K562 (cell line): ENCODE measurements around the gene GNAQ. TPM values are rescaled to one million over a fixed set of nuclear protein-coding genes. Genes with fewer than 3 reads are reported as not detected.

Experiments used
- ATAC-seq: fragments of 200-7000 bp; cut with Tn5 transposase; 3 replicates; pipeline ENCODE4 v1.9.1; 2020; ENCODE audit warnings: moderate library complexity
- BruUV-seq: library from RNA; stranded (reverse); fragments of 400-500 nt; replicated peaks from 2 replicates; lab custom pipeline; 2021; lab: Mats Ljungman, UMichigan
- CTCF ChIA-PET: fragments of 300-600 bp; formaldehyde crosslinking; extraction: SDS; loops from one replicate; lab custom pipeline; 2021; ENCODE audit warnings: low intra/inter-chr PET ratio; lab: Yijun Ruan, JAX
- POLR2A ChIA-PET: fragments of 300-600, 350-650 bp; sonication (Branson Sonifier 250); formaldehyde crosslinking; extraction: SDS; loops from one replicate; lab custom pipeline; 2021; ENCODE audit warnings: antibody characterized with exemption, inconsistent platforms; lab: Yijun Ruan, JAX
- DNase-seq, 4 experiments: peaks; one replicate each; pipeline versions ENCODE4 v3.0.0 to v3.0.0-alpha.2; 2011 to 2018; ENCODE audit warnings: low spot score in 3 of 4, mixed read lengths in 3 of 4; ENCODE audit errors: extremely low read depth in 1 of 4
- FAIRE-seq: peaks from 2 replicates; lab custom pipeline; 2011; peaks lifted over from hg19 to GRCh38; lab: Jason Lieb, UNC
- H2AFZ ChIP-seq: 2 replicates; pipeline ENCODE4 v1.6.0; 2011; ENCODE audit warnings: low read depth, low read length, control low read depth, inconsistent platforms
- H3K27ac ChIP-seq: fragments of 200-600 bp; 3 replicates; pipeline ENCODE4 v1.8.0; 2011; ENCODE audit warnings: low read depth, mild to moderate bottlenecking, control low read depth, inconsistent platforms, low read length, moderate library complexity, mixed read lengths; ENCODE audit errors: extremely low read depth
- H3K27me3 ChIP-seq, 2 experiments: fragments of 300-600 bp in 1 of 2; 2 replicates in 1 of 2; 3 replicates in 1 of 2; pipeline versions ENCODE4 v1.6.0 to v1.8.0; 2011; ENCODE audit warnings: inconsistent platforms in 2 of 2, low read length in 2 of 2, mild to moderate bottlenecking in 1 of 2, mixed read lengths in 1 of 2, moderate library complexity in 1 of 2; ENCODE audit not compliant: control insufficient read depth in 2 of 2, insufficient read depth in 2 of 2
- H3K36me3 ChIP-seq: fragments of 300-600 bp; 3 replicates; pipeline ENCODE4 v1.8.0; 2011; ENCODE audit warnings: mild to moderate bottlenecking, low read length, inconsistent platforms; ENCODE audit not compliant: control insufficient read depth, insufficient read depth
- H3K4me1 ChIP-seq, 2 experiments: fragments of 200-600 bp in 1 of 2; replicated peaks in 1 of 2; 2 replicates in 1 of 2; 3 replicates in 1 of 2; pipeline versions ENCODE4 v1.5.1 to v1.8.0; 2011; ENCODE audit warnings: inconsistent platforms in 2 of 2, low read length in 2 of 2, mild to moderate bottlenecking in 1 of 2, mixed read lengths in 1 of 2, moderate library complexity in 1 of 2; ENCODE audit not compliant: control insufficient read depth in 2 of 2, insufficient read depth in 2 of 2
- H3K4me2 ChIP-seq: 2 replicates; pipeline ENCODE4 v1.6.1; 2011; ENCODE audit warnings: low read length, control low read depth, inconsistent platforms, mixed read lengths; ENCODE audit not compliant: insufficient read depth
- H3K4me3 ChIP-seq: fragments of 200-600 bp; sonication (generic), shearing (Covaris generic); 2 replicates; pipeline ENCODE4 v1.5.1; 2016; ENCODE audit warnings: control low read depth, inconsistent platforms
- H3K79me2 ChIP-seq: fragments of 200-600 bp; 3 replicates; pipeline ENCODE4 v1.8.0; 2011; ENCODE audit warnings: low read length, inconsistent platforms; ENCODE audit not compliant: control insufficient read depth, insufficient read depth
- H3K9ac ChIP-seq, 2 experiments: 2 replicates each; pipeline versions ENCODE4 v1.6.0 to v1.6.1; 2011; ENCODE audit warnings: low read depth in 2 of 2, low read length in 2 of 2, control low read depth in 1 of 2, inconsistent platforms in 1 of 2, mild to moderate bottlenecking in 1 of 2, mixed read lengths in 1 of 2; ENCODE audit not compliant: insufficient read depth in 1 of 2
- H3K9me1 ChIP-seq: one replicate; pipeline ENCODE4 v1.6.0; 2011; ENCODE audit warnings: inconsistent platforms, mild to moderate bottlenecking, low read length, moderate library complexity; ENCODE audit not compliant: control insufficient read depth, insufficient read depth
- H3K9me3 ChIP-seq: replicated peaks from 2 replicates; pipeline ENCODE4 v1.5.1; 2011; ENCODE audit warnings: low read depth, low read length, inconsistent platforms; ENCODE audit not compliant: control insufficient read depth, insufficient read depth
- H4K20me1 ChIP-seq: replicated peaks from 2 replicates; pipeline ENCODE4 v1.6.1; 2011; ENCODE audit warnings: low read length, inconsistent platforms, mixed read lengths; ENCODE audit not compliant: control insufficient read depth, insufficient read depth
- CREB3L1 ChIP-seq: fragments of 450-650 bp; IDR thresholded peaks from 2 replicates; pipeline ENCODE4 v1.6.1; 2014; ENCODE audit warnings: low read depth, mild to moderate bottlenecking, moderate library complexity, borderline replicate concordance
- ESRRA ChIP-seq: fragments of 450-650 bp; IDR thresholded peaks from 2 replicates; pipeline ENCODE4 v1.6.1; 2014; ENCODE audit warnings: low read depth, mild to moderate bottlenecking, moderate library complexity, borderline replicate concordance
- IRF1 ChIP-seq: sonication (generic); formaldehyde crosslinking; IDR thresholded peaks from 2 replicates; pipeline ENCODE4 v1.8.0; 2022; ENCODE audit warnings: missing genetic modification reagents, mild to moderate bottlenecking, borderline replicate concordance
- KAT8 ChIP-seq: fragments of 450-650 bp; IDR thresholded peaks from 2 replicates; pipeline ENCODE4 v1.6.1; 2016; ENCODE audit warnings: low read depth, mild to moderate bottlenecking
- NR2C2 ChIP-seq, 2 experiments: fragments of 200-800 bp in 1 of 2; sonication (Bioruptor generic) in 1 of 2; sonication (generic) in 1 of 2; formaldehyde crosslinking in 1 of 2; IDR thresholded peaks; 2 replicates each; pipeline versions ENCODE4 v1.6.1 to v1.8.0; 2016 to 2022; ENCODE audit warnings: mild to moderate bottlenecking in 1 of 2, missing compliant biosample characterization in 1 of 2, missing genetic modification characterization in 1 of 2, missing genetic modification reagents in 1 of 2
- OTX1 ChIP-seq: fragments of 450-650 bp; formaldehyde crosslinking; IDR thresholded peaks from 2 replicates; pipeline ENCODE4 v1.4.0; 2022; ENCODE audit warnings: mild to moderate bottlenecking
- PHB2 ChIP-seq: fragments of 450-650 bp; IDR thresholded peaks from 2 replicates; pipeline ENCODE4 v1.6.1; 2017; ENCODE audit warnings: low read depth
- PTTG1 ChIP-seq: fragments of 450-650 bp; IDR thresholded peaks from 2 replicates; pipeline ENCODE4 v1.6.1; 2016; ENCODE audit warnings: low read depth, mild to moderate bottlenecking, missing genetic modification characterization, missing compliant biosample characterization
- RREB1 ChIP-seq: fragments of 250-450 bp; sonication (Bioruptor Pico); IDR thresholded peaks from 2 replicates; pipeline ENCODE4 v1.4.0; 2020
- SIRT6 ChIP-seq: IDR thresholded peaks from one replicate; pipeline ENCODE4 v1.6.1; 2012; ENCODE audit warnings: low read depth, mild to moderate bottlenecking, control low read depth, inconsistent platforms, low read length, moderate library complexity
- SLC30A9 ChIP-seq: fragments of 250-450 bp; sonication (Bioruptor Pico); IDR thresholded peaks from 2 replicates; pipeline ENCODE4 v1.8.0; 2022; ENCODE audit warnings: mild to moderate bottlenecking, moderate library complexity
- SRSF9 ChIP-seq: fragments of 200-400 bp; formaldehyde crosslinking; IDR thresholded peaks from 2 replicates; pipeline ENCODE4 v1.6.1; 2017; ENCODE audit warnings: low read depth, low read length, borderline replicate concordance
- ZNF263 ChIP-seq: sonication (generic); formaldehyde crosslinking; IDR thresholded peaks from 2 replicates; pipeline ENCODE4 v1.8.0; 2022; ENCODE audit warnings: mild to moderate bottlenecking, missing genetic modification reagents, borderline replicate concordance
- ZNF707 ChIP-seq: fragments of 250-450 bp; sonication (Bioruptor Pico); conservative IDR thresholded peaks from 2 replicates; pipeline ENCODE4 v1.8.0; 2022; ENCODE audit warnings: inconsistent platforms, mild to moderate bottlenecking, moderate library complexity
- WGBS: fragments of 100-300 bp; shearing (Covaris generic); methylation state at CpG from one replicate; pipeline ENCODE4 v1.1.6; 2016; ENCODE audit warnings: low coverage, mixed read lengths; ENCODE audit not compliant: insufficient coverage; ENCODE audit errors: missing lambda C conversion rate; 5-methylcytosine and 5-hydroxymethylcytosine counted together
- in situ Hi-C: fragments of 300-500 bp; cut with MboI; formaldehyde crosslinking; loops from 4 replicates; pipeline ENCODE4 v1.15.0; 2018; ENCODE audit warnings: inconsistent platforms, mixed read lengths
- intact Hi-C: fragments of 100-400 bp; cut with micrococcal nuclease; formaldehyde crosslinking; loops from 2 replicates; pipeline ENCODE4 v1.14.2; 2022
- polyA plus RNA-seq, 8 experiments: library from polyadenylated mRNA; depleted of rRNA in 4 of 8; stranded (reverse) in 5 of 8; unstranded in 3 of 8; fragments of >200 nt; fragmentation: Nextera tagmentation in 2 of 8; fragmentation: Illumina TruSeq in 1 of 8; extraction: Ambion mirVana in 2 of 8; extraction: Trizol in 1 of 8; gene quantifications; 2 replicates each; pipeline versions ENCODE4 v1.2.1 to v1.2.3, GENCODE V29; 2011 to 2014; ENCODE audit warnings: inconsistent platforms in 1 of 8, missing spikeins in 1 of 8
- total RNA-seq, 7 experiments: library from RNA; depleted of rRNA in 6 of 7; stranded (reverse); fragments of >200 nt in 6 of 7; fragmentation: Illumina TruSeq in 2 of 7; extraction: Trizol in 2 of 7; gene quantifications; 2 replicates each; pipeline versions ENCODE4 v1.2.1 to v1.2.3, GENCODE V29; 2011 to 2021; ENCODE audit warnings: low replicate concordance in 1 of 7

The GNAQ gene
- total and polyA plus RNA-seq, 9 of the 15 experiments (the other 6 are each of a cell fraction or from before 2014, with no cell fraction given) = 4.8 to 27.9 (median 17.5) TPM

- Histone ChIP-seq H3K27me3 (no peaks in the 10 kb centered on the region), H3K9ac (no peak overlapping the region), H3K79me2 (peaks cover 35% of the 10 kb centered on the region), H3K9me1 (no peaks in the 10 kb centered on the region), H3K27ac (no peak overlapping the region), H3K9me3 (no peaks in the 10 kb centered on the region), H4K20me1 (no peaks in the 10 kb centered on the region), H2AFZ (no peak overlapping the region), H3K4me1 (peaks cover 0 to 16% of the 10 kb centered on the region in 2 experiments; a peak in 3 of 5 replicates), H3K36me3 (no peaks in the 10 kb centered on the region), H3K4me3 (no peak overlapping the region), H3K4me2 (no peak overlapping the region)
- no peak for FAIRE-seq
- ChIA-PET CTCF (no interaction called here), POLR2A (no interaction called here)
- ATAC-seq = no peak
- no TSS peak for BruUV-seq
- intact Hi-C loops (no loop called here), in situ Hi-C loops (no loop called here)
- DNase-seq = no peak
- WGBS = 68% methylated on average over 6 of the region's 6 CpGs
- TF ChIP-seq KAT8 = no peak
- TF ChIP-seq ZNF263 (CRISPR knock-in tag) = no peak
- TF ChIP-seq IRF1 (CRISPR knock-in tag) = no peak
- TF ChIP-seq PHB2 = no peak
- TF ChIP-seq ZNF707 = no peak
- TF ChIP-seq SIRT6 = no peak
- TF ChIP-seq SRSF9 = no peak
- TF ChIP-seq ESRRA = no peak
- TF ChIP-seq OTX1 = no peak
- TF ChIP-seq CREB3L1 = no peak
- no peak for TF ChIP-seq RREB1
- no peak for TF ChIP-seq NR2C2 (CRISPR knock-in tag; IDR thresholded peaks at IDR 0.05)
- no peak for TF ChIP-seq NR2C2 (tag; IDR thresholded peaks at IDR 0.05)
- no peak for TF ChIP-seq SLC30A9 (CRISPR knock-in tag)
- TF ChIP-seq PTTG1 (tag) = no peak
Measured at GRCh38 chr9:77839459-77840140, 192.0 kb downstream of the GNAQ start.
